ENCODE data around the gene HTR2B. TPM values are rescaled to one million over a fixed set of nuclear protein-coding genes. Genes with fewer than 3 reads are reported as not detected.
A peak's percentile ranks its signal among the peaks of the same experiment; 100 is the strongest.

The HTR2B gene
- total RNA-seq, 1 donor from 2014 or later, result 3.1 TPM

- Mint-ChIP-seq H3K36me3 (ENCODE audit: unreplicated experiment) (peaks cover 36% of the 10 kb centered on the region), H3K4me3 (ENCODE audit: unreplicated experiment) (no peak overlapping the region), H3K4me1 (ENCODE audit: unreplicated experiment) (peaks cover 24% of the 10 kb centered on the region), H3K27me3 (ENCODE audit: unreplicated experiment) (no peaks in the 10 kb centered on the region), H3K27ac (ENCODE audit: unreplicated experiment) (no peak overlapping the region), H3K9me3 (ENCODE audit: unreplicated experiment) (no peaks in the 10 kb centered on the region)
- TF ChIP-seq CTCF (IDR thresholded peaks at IDR 0.05), result no peak
- DNase-seq (ENCODE audit: extremely low spot score, unreplicated experiment), result no peak
Observed at GRCh38 chr2:231062776-231063175, 62.1 kb downstream of the HTR2B start.

GRCh38 chr2:231059756-231060155 is 65.1 kb downstream of the HTR2B start:
- Mint-ChIP-seq H3K4me3 (ENCODE audit: unreplicated experiment) (no peak overlapping the region), H3K4me1 (ENCODE audit: unreplicated experiment) (peaks cover 32% of the 10 kb centered on the region), H3K9me3 (ENCODE audit: unreplicated experiment) (no peaks in the 10 kb centered on the region), H3K27me3 (ENCODE audit: unreplicated experiment) (no peaks in the 10 kb centered on the region), H3K36me3 (ENCODE audit: unreplicated experiment) (peaks cover 18% of the 10 kb centered on the region), H3K27ac (ENCODE audit: unreplicated experiment) (peak overlapping the region; percentile 40)
- DNase-seq (ENCODE audit: extremely low spot score, unreplicated experiment), result no peak
- no peak for TF ChIP-seq CTCF (IDR thresholded peaks at IDR 0.05)

GRCh38 chr2:231058761-231059550 is 65.9 kb downstream of the HTR2B start:
- TF ChIP-seq CTCF (IDR thresholded peaks at IDR 0.05), result no peak
- DNase-seq (ENCODE audit: extremely low spot score, unreplicated experiment), result no peak
- peak overlapping the region; percentile 94 for H3K4me3 Mint-ChIP-seq (ENCODE audit: unreplicated experiment)
- H3K27ac Mint-ChIP-seq (ENCODE audit: unreplicated experiment), result peak overlapping the region; percentile 40
- no peaks in the 10 kb centered on the region for H3K9me3 Mint-ChIP-seq (ENCODE audit: unreplicated experiment)
- no peaks in the 10 kb centered on the region for H3K27me3 Mint-ChIP-seq (ENCODE audit: unreplicated experiment)
- peaks cover 32% of the 10 kb centered on the region for H3K4me1 Mint-ChIP-seq (ENCODE audit: unreplicated experiment)
- peaks cover 18% of the 10 kb centered on the region for H3K36me3 Mint-ChIP-seq (ENCODE audit: unreplicated experiment)

Other genes starting within 250 kb of the HTR2B start
- gene GPR55, start 199.8 kb downstream of the HTR2B start, total RNA-seq, result not detected in 2 replicates
- not detected in 2 replicates for gene SPATA3, start 128.9 kb downstream of the HTR2B start, total RNA-seq
- gene C2orf72, start 87.5 kb downstream of the HTR2B start, total RNA-seq, result not detected in 2 replicates
- 108 and 112 TPM in 2 replicates for gene PSMD1, start 68.2 kb downstream of the HTR2B start, total RNA-seq
- 178 and 204 TPM in 2 replicates for gene ARMC9, start 73.6 kb upstream of the HTR2B start, total RNA-seq